GM12878 (cell line): ENCODE results near the gene ASIC1. TPM values are rescaled to one million over a fixed set of nuclear protein-coding genes. Genes with fewer than 3 reads are reported as not detected.

Experiments
- ASH2L ChIP-seq: fragments of 300-600, 200-600 bp; sonication (generic); IDR thresholded peaks from 2 replicates; pipeline ENCODE4 v1.6.1; 2017; ENCODE audit warnings: low read depth, mild to moderate bottlenecking, borderline replicate concordance
- BRCA1 ChIP-seq: IDR thresholded peaks from 2 replicates; pipeline ENCODE4 v1.6.1; 2011; ENCODE audit warnings: low read depth, low read length, improper control_type of control experiment
- CBFB ChIP-seq: IDR thresholded peaks from 2 replicates; pipeline ENCODE4 v1.6.1; 2016; ENCODE audit warnings: antibody characterized with exemption, low read depth
- CREM ChIP-seq: IDR thresholded peaks from 2 replicates; pipeline ENCODE4 v1.6.1; 2014; ENCODE audit warnings: antibody characterized with exemption, low read depth
- EP300 ChIP-seq, 2 experiments: fragments of 150-350 bp in 1 of 2; IDR thresholded peaks; 2 replicates each; pipeline ENCODE4 v1.6.1; 2011 to 2012; ENCODE audit warnings: low read depth in 2 of 2, low read length in 2 of 2, borderline replicate concordance in 1 of 2, improper control_type of control experiment in 1 of 2, inconsistent platforms in 1 of 2; ENCODE audit not compliant: control insufficient read depth in 1 of 2
- ETV6 ChIP-seq, 2 experiments: fragments of 450-650 bp in 1 of 2; IDR thresholded peaks in 1 of 2; conservative IDR thresholded peaks in 1 of 2; 2 replicates each; pipeline ENCODE4 v1.6.1; 2014; ENCODE audit warnings: antibody characterized with exemption in 1 of 2, borderline replicate concordance in 1 of 2, low read depth in 1 of 2, mild to moderate bottlenecking in 1 of 2, moderate library complexity in 1 of 2
- FOXK2 ChIP-seq: fragments of 450-650 bp; IDR thresholded peaks from 2 replicates; pipeline ENCODE4 v1.6.1; 2017; ENCODE audit warnings: mild to moderate bottlenecking, moderate library complexity
- IRF4 ChIP-seq: IDR thresholded peaks from 2 replicates; pipeline ENCODE4 v1.6.1; 2011; ENCODE audit warnings: low read depth, low read length
- MYB ChIP-seq: fragments of 150-350 bp; IDR thresholded peaks from 2 replicates; pipeline ENCODE4 v1.6.1; 2014; ENCODE audit warnings: mild to moderate bottlenecking, low read depth, low read length, borderline replicate concordance
- NR2C1 ChIP-seq: fragments of 450-650 bp; IDR thresholded peaks from 2 replicates; pipeline ENCODE4 v1.6.1; 2017; ENCODE audit warnings: antibody characterized with exemption, mild to moderate bottlenecking, moderate library complexity
- NRF1 ChIP-seq: conservative IDR thresholded peaks from 2 replicates; pipeline ENCODE4 v1.6.1; 2011; ENCODE audit warnings: mild to moderate bottlenecking, low read depth, low read length, improper control_type of control experiment
- PAX8 ChIP-seq: fragments of 450-650 bp; IDR thresholded peaks from 2 replicates; pipeline ENCODE4 v1.6.1; 2017; ENCODE audit warnings: mild to moderate bottlenecking, moderate library complexity
- POLR2A ChIP-seq: IDR thresholded peaks from 2 replicates; pipeline ENCODE4 v1.6.1; 2011; ENCODE audit warnings: low read depth, mild to moderate bottlenecking, low read length
- SIN3A ChIP-seq: IDR thresholded peaks from 2 replicates; pipeline ENCODE4 v1.6.1; 2012; ENCODE audit warnings: low read depth, low read length, improper control_type of control experiment
- SMAD5 ChIP-seq: IDR thresholded peaks from 2 replicates; pipeline ENCODE4 v1.6.1; 2016; ENCODE audit warnings: antibody characterized with exemption, low read depth
- STAT1 ChIP-seq: fragments of 450-650 bp; conservative IDR thresholded peaks from 2 replicates; pipeline ENCODE4 v1.6.1; 2014; ENCODE audit warnings: antibody characterized with exemption, mild to moderate bottlenecking
- TAF1 ChIP-seq: IDR thresholded peaks from 2 replicates; pipeline ENCODE4 v1.6.1; 2011; ENCODE audit warnings: mild to moderate bottlenecking, low read depth, low read length, borderline replicate concordance
- TBL1XR1 ChIP-seq: IDR thresholded peaks from 2 replicates; pipeline ENCODE4 v1.6.1; 2012; ENCODE audit warnings: low read depth, low read length, improper control_type of control experiment
- TCF7 ChIP-seq: IDR thresholded peaks from 2 replicates; pipeline ENCODE4 v1.6.1; 2014; ENCODE audit warnings: antibody characterized with exemption, borderline replicate concordance
- ZNF207 ChIP-seq: fragments of 450-650 bp; IDR thresholded peaks from 2 replicates; pipeline ENCODE4 v1.6.1; 2014; ENCODE audit warnings: antibody characterized with exemption, mild to moderate bottlenecking, borderline replicate concordance
- ZZZ3 ChIP-seq: IDR thresholded peaks from 2 replicates; pipeline ENCODE4 v1.6.1; 2011; ENCODE audit warnings: low read depth; ENCODE audit not compliant: control insufficient read depth, insufficient read length
- polyA plus RNA-seq, 11 experiments: library from polyadenylated mRNA; depleted of rRNA in 4 of 11; unstranded in 6 of 11; stranded (reverse) in 5 of 11; fragments of >200 nt; fragmentation: Nextera tagmentation in 4 of 11; fragmentation: Illumina TruSeq in 1 of 11; extraction: Ambion mirVana in 4 of 11; extraction: Trizol in 1 of 11; gene quantifications; 1 replicate in 1 of 11; 2 replicates in 10 of 11; pipeline versions ENCODE4 v1.2.1 to v1.2.3, GENCODE V29; 2011 to 2016; ENCODE audit warnings: inconsistent platforms in 2 of 11, missing spikeins in 2 of 11, low read depth in 1 of 11
- total RNA-seq, 4 experiments: library from RNA; depleted of rRNA in 3 of 4; stranded (reverse); fragments of >200 nt in 3 of 4; fragmentation: Illumina TruSeq in 1 of 4; extraction: Trizol in 1 of 4; gene quantifications; 2 replicates each; pipeline versions ENCODE4 v1.2.1 to v1.2.3, GENCODE V29; 2013 to 2021
- TF ChIP-seq, protein P1 (sequence below): IDR thresholded peaks from 2 replicates; pipeline ENCODE4 v1.6.1; 2012; ENCODE audit warnings: improper control_type of control experiment, low read depth, low read length; ENCODE audit not compliant: insufficient replicate concordance
- TF ChIP-seq, protein P2 (sequence below): IDR thresholded peaks from 2 replicates; pipeline ENCODE4 v1.6.1; 2012; ENCODE audit warnings: low read length, inconsistent platforms
- TF ChIP-seq, protein P3 (sequence below): IDR thresholded peaks from 2 replicates; pipeline ENCODE4 v1.6.1; 2012; ENCODE audit warnings: low read depth, low read length, improper control_type of control experiment

Gene ASIC1
- total and polyA plus RNA-seq, 10 of the 15 experiments (the other 5 are each of a cell fraction or from before 2014, with no cell fraction given) = 0.02 to 0.28 (median 0.21) TPM; not detected in 4

- TF ChIP-seq, protein P1, sequence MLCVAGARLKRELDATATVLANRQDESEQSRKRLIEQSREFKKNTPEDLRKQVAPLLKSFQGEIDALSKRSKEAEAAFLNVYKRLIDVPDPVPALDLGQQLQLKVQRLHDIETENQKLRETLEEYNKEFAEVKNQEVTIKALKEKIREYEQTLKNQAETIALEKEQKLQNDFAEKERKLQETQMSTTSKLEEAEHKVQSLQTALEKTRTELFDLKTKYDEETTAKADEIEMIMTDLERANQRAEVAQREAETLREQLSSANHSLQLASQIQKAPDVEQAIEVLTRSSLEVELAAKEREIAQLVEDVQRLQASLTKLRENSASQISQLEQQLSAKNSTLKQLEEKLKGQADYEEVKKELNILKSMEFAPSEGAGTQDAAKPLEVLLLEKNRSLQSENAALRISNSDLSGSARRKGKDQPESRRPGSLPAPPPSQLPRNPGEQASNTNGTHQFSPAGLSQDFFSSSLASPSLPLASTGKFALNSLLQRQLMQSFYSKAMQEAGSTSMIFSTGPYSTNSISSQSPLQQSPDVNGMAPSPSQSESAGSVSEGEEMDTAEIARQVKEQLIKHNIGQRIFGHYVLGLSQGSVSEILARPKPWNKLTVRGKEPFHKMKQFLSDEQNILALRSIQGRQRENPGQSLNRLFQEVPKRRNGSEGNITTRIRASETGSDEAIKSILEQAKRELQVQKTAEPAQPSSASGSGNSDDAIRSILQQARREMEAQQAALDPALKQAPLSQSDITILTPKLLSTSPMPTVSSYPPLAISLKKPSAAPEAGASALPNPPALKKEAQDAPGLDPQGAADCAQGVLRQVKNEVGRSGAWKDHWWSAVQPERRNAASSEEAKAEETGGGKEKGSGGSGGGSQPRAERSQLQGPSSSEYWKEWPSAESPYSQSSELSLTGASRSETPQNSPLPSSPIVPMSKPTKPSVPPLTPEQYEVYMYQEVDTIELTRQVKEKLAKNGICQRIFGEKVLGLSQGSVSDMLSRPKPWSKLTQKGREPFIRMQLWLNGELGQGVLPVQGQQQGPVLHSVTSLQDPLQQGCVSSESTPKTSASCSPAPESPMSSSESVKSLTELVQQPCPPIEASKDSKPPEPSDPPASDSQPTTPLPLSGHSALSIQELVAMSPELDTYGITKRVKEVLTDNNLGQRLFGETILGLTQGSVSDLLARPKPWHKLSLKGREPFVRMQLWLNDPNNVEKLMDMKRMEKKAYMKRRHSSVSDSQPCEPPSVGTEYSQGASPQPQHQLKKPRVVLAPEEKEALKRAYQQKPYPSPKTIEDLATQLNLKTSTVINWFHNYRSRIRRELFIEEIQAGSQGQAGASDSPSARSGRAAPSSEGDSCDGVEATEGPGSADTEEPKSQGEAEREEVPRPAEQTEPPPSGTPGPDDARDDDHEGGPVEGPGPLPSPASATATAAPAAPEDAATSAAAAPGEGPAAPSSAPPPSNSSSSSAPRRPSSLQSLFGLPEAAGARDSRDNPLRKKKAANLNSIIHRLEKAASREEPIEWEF = no peak
- TF ChIP-seq SIN3A (peak; percentile 95), POLR2A (peak; percentile 89), NRF1 (peak; percentile 41), TCF7 (no peak), TAF1 (peak; percentile 58; the same call in 1 of the 2 replicates), STAT1 (peak; percentile 66; the same call in 1 of the 2 replicates), IRF4 (no peak), CBFB (peak; percentile 43; the same call in 1 of the 2 replicates), ZZZ3 (no peak), BRCA1 (0 out of 2 replicates have a peak, but pooled peaks have one; percentile 53), PAX8 (no peak), SMAD5 (no peak), TBL1XR1 (no peak), EP300 (IDR thresholded peaks at IDR 0.05; ENCODE audit: borderline replicate concordance in 1 of 2, control insufficient read depth in 1 of 2, low read depth in 2 of 2, low read length in 2 of 2) (no peak), MYB (peak; percentile 88), NR2C1 (peak; percentile 86), ASH2L (no peak), ETV6 (conservative IDR thresholded peaks at IDR 0.05 in 1 of 2, IDR thresholded peaks at IDR 0.05 in 1 of 2; ENCODE audit: borderline replicate concordance in 1 of 2, low read depth in 1 of 2) (no peak), ZNF207 (0 out of 2 replicates have a peak, but pooled peaks have one; percentile 20), FOXK2 (no peak), CREM (peak; percentile 96)
- TF ChIP-seq, protein P2, sequence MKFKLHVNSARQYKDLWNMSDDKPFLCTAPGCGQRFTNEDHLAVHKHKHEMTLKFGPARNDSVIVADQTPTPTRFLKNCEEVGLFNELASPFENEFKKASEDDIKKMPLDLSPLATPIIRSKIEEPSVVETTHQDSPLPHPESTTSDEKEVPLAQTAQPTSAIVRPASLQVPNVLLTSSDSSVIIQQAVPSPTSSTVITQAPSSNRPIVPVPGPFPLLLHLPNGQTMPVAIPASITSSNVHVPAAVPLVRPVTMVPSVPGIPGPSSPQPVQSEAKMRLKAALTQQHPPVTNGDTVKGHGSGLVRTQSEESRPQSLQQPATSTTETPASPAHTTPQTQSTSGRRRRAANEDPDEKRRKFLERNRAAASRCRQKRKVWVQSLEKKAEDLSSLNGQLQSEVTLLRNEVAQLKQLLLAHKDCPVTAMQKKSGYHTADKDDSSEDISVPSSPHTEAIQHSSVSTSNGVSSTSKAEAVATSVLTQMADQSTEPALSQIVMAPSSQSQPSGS = no peak; the same call in 1 of the 2 replicates
- TF ChIP-seq, protein P3, sequence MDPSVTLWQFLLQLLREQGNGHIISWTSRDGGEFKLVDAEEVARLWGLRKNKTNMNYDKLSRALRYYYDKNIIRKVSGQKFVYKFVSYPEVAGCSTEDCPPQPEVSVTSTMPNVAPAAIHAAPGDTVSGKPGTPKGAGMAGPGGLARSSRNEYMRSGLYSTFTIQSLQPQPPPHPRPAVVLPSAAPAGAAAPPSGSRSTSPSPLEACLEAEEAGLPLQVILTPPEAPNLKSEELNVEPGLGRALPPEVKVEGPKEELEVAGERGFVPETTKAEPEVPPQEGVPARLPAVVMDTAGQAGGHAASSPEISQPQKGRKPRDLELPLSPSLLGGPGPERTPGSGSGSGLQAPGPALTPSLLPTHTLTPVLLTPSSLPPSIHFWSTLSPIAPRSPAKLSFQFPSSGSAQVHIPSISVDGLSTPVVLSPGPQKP = peak; percentile 84
These were observed 32.0 kb upstream of the ASIC1 start, which contains the start of gene RACGAP1 (continued) for GRCh38 chr12:50025187-50026059.
